HT-29 (cell line): ENCODE data around the gene MED25. TPM values are rescaled to one million over a fixed set of nuclear protein-coding genes. Genes with fewer than 3 reads are reported as not detected.

Experiments used
- DNase-seq: peaks from one replicate; pipeline ENCODE4 v3.0.0-alpha.2; 2015; ENCODE audit warnings: low spot score
- total RNA-seq: library from RNA; depleted of rRNA; stranded (reverse); fragments of >200 nt; shearing (Covaris generic); gene quantifications from 2 replicates; pipeline ENCODE4 v1.2.3, GENCODE V29; 2014; rRNA removed

MED25 gene
- 88.3 and 91.9 TPM in 2 replicates for total RNA-seq

DNA sequence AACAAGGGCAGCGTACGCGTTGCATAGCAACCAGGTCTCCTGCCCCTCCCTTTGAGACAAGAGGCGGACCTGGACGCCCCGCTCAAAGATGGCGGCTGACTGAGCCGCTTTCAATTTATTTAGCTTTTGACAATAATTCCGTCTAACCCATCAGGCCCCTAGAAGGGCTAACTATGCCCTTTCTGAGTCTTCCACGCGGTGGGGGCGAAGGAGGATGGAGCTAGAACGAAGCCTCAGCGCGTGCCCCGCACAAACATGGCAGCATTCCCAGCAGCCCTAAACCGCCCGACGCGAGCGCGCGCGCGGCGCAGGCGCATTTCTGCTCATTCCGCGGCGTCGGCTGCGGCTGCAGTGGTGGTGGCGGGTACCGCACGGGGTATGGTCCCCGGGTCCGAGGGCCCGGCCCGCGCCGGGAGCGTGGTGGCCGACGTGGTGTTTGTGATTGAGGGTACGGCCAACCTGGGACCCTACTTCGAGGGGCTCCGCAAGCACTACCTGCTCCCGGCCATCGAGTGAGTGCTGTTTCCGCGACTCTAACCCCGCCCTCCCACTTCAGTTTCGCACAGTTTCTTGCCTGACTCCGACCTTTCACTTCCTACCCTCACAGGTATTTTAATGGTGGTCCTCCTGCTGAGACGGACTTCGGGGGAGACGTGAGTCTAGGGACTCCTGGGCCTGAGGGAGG lies at the start of gene MED25:
TSS of gene MED25 (plus strand) at position 326 of the 685 bp plus-strand sequence. CDS start at position 379, 53 bp downstream.
- peak; percentile 98 for DNase-seq

DNA sequence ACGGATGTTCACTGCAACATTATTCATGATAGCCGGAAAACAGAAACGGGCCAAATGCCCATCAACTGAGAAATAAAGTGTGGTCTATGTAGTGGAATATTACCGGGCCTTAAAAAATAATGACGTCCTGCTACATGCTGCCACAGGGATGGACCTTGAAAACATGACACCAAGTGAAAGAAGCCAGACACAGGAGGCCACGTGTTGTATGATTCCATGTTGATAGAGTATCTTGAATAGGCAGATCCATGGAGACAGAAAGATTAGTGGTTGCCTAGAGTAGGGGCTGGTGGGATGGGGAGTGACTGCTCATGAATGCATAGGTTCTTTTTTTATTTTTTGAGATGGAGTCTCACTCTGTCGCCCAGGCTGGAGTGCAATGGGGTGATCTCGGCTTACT lies 47.6 kb upstream of the MED25 start:
- DNase-seq, result no peak

DNA sequence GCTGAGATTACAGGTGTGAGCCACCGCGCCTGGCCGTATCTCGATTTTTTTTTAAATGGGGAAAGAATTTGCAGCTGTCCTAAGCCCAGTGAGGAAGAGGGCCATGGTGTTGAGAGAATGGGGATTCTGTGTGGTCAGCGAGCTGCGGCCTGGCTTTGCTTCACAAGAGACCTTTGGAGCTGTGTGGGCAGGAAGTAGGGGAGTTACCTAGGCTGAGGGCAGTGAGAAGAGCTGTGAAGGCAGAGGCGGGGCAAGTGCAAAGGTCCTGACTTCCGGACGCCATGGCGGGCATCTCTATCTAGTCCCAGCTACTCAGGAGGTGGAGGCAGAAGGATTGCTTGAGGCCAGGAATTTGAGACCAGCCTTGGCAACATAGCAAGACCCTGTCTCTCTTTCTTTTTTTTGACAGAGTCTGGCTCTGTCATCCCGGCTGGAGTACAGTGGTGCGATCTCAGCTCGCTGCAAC lies 46.4 kb upstream of the MED25 start:
- DNase-seq, result no peak

DNA sequence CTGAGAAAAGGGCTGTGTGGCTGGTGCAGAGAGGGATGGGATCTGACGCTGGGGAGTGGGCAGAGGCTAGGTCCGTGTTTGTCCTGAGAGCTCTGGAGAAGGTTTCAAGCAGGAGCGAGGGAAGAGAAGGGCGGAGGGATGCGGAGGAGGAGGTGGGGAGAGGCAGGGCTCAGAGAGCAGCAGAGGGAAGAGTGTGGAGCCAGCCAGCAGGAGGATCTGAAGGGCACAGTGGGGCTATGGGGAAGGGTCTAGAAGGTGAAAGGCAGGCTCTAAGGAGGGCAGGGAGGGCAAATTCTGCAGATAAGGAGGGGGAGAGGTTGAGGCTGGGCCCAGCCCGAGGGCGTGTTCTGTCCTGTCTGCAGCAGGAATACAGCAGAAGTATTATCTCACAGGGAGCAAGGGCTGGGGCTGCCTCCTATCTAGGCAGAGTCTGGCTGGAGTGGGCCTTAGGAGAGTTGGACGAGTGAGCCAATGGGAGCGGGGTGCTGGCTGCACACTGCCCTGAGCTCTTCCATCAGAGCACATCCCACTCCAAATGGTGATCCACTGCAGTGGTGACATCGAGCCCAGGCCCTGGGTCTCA lies 45.1 kb upstream of the MED25 start:
- no peak for DNase-seq

DNA sequence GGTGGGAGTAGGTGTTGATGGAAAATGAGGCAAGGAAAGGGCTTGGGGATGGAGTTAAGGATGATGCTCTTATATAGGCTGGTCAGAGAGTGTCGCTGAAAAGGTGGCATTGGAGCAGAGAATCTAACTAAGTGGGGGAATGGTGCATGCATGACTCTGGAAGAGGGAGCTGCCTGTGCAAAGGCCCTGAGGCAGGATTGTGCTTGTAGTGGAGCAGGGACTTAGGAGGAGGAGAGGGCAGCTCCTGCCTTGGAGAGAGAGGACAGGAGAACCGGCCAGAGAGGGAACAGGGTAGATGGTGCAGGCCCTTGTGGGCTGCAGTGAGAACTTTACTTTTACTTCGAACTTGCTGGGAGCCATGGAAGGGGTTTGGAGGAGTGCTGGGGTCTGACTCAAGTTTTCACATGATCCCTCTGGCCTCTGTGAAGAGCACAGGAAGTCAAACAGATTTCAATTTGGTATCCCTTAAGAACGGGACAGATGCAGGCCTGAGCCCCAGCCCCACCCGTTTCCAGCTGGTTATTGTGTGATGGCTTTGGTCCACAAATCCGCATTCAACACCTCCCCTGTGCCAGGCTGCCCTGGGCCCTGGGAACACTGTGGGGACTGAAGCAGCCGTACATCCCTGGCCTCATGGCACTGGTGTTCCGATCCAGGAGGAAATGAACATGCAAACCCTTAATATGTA lies 44.3 kb upstream of the MED25 start:
- no peak for DNase-seq

DNA sequence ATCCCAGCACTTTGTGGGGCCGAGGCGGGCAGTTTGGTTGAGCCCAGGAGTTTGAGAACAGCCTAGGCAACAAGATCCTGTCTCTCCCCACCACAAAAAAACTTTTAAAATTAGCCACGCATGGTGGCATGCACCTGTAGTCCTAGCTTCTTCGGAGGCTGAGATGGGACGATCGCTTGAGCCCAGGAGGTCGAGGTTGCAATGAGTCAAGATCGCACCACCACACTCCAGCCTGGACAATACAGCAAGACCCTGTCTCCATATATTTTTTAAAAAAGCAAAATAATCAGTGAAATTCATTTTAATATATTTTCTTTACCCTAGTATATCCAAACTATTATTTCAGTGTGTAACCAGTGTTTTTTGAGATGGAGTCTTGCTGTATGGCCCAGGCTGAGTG lies 43.1 kb upstream of the MED25 start:
- DNase-seq, result no peak

DNA sequence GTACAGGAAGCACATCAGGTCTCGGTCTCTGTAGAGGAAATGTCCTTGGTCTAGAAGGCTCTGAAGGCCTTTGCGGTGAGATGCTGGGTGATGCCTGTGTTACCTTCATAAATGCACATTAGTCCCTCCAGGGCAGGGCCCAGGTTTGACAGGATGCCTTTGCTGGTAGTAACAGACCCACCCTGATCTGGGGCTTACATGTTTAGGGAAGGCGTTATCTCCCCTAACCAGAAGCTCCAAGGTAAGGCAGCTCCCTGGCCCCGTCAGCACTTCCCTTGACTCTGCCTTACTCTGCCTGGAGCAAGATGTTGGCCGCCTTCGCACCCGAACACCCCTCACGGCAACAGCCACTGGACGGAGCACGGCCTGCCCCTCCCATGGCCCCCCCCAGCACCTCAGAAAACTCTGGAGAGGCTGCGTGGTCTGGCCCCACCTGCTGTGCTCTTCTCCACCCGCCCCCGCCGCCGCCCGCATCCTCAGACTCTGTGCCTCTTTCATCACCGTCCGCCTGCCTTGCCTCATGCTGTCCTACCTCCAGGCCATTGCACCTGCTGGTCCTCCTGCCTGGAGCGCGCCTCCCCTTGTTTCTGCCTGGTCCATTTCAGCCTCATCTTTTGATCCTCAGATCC lies 42.2 kb upstream of the MED25 start:
- DNase-seq, result no peak

DNA sequence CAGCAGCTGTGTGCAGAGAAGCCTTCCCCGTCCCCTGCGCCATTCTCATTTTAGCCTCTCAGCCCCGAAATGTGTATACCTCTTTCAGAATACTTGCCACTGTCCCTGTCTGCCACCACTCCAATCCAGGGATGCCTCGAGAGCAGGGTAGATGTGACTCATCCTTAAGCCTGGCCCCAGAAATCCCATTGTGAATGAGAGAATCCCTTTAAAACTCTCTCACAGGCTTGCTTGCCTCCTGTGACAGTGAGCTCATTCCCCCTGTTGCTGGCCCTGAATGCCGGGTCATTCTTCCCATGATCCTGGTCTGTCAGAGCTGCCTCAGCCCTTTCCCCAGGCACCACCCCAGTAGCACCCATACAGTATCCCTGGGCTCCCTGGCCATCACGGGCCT lies 41.7 kb upstream of the MED25 start:
- DNase-seq, result no peak

DNA sequence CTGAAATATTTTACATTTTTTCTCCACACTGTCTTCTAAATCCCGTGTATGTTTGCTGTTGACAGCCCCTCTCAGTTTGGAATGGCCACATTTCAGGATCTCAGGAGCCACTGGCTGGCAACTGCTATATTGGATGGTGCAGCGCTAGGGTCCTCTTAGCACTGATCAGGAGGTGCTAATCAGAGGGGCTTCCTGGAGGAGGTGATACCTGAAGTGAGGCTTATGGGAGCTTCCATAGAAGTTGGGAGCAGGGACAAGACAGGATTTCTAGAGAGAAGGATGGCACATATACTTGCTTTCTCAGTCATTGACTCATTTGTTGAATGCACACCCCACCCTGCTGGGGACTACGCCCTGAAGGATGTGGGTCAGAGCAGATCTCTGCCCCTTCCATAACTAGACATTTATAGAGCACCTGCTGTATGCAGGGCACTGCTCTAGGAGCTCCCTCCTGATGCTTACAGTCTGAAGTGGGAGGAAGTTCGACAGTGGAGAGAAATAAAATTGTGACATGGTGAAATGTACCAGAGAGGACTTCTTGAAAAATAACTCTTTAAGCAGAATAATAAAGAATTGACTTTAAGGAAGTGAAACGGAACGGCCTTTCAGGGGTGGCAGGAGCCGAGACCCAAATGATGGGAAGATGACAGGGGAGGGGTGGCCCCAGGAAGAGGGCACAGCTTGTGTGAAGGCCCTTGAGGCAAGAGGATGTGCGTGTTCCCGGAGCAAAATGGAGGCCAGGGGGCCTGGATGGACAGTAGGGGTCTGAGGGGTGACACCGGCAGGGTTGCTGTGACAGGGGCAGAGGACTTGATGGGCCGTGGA lies 38.1 kb upstream of the MED25 start:
- DNase-seq, result no peak

DNA sequence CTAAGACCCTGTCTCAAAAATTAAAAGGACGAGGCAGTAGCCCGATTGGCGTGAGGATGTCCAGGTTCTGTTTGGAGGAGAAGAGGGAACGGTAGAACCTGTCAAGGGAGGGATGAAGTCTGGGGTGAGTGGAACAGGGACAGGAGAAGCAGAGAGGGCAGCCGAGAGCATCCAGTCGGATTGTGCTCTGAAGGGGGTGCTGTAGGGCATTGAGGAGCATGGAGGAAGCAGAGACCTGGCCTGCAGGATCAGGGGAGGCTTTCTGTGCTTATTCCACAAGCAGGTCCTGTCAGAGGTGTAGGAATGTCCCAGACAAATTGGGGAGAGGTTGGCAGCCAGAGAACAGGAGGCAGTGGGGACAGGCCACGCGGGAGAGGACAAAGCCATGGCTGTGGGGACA lies 37.2 kb upstream of the MED25 start:
- DNase-seq, result no peak

DNA sequence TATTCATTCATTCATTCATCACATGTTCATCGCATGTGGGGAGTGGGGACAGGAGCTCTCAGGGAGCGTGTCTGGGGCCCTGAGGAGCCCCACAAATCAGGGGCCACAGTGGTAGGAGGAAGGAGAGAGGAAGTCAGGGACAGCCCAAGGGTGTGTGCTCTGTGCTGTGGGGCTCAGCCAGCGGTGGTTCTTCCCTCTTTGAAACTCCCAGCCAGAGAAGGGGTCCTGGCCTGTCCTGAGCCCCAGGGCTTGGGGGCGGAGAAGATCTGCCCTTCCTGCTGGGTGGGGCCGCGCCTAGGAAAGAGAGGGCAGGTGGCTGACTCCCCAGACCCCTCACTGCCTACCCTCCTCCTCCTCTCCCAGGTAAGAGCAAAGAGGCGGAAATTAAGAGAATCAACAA lies 36.7 kb upstream of the MED25 start:
- no peak for DNase-seq

DNA sequence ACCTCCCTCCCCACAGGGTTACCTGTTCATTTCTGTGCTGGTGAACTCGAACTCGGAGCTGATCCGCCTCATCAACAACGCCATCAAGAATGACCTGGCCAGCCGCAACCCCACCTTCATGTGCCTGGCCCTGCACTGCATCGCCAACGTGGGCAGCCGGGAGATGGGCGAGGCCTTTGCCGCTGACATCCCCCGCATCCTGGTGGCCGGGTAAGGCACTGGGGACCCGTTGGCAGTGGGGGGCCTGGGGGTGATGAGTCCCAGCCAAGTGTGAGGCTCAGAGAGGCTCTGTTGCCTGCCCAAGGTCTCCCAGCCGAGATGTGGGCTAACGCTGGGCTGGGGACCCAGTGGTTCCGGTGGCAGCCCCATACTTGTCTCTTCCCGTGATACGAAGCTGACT lies 35.6 kb upstream of the MED25 start:
- no peak for DNase-seq

DNA sequence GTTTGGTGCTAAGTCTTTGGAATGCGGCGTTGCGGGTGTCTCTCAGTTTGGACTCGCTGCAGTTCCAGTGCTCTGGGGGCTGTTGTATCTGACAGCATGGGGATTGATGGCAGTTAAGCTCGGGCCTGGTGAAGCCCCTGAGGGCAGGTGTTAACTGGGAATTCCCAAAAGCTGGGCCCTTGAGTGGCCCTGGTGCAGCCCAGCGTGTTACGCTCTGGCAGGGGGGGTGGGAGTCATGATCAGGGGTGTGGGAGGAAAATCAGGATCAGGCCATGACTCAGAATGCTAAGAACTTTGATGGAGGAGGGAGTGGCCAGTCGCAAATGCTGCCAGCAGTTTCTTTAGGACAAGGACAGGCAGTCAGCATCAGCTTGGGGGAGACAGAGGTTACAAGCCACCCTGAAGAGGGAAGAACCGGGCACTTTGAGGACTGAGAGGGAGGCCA lies 31.7 kb upstream of the MED25 start:
- DNase-seq, result no peak

DNA sequence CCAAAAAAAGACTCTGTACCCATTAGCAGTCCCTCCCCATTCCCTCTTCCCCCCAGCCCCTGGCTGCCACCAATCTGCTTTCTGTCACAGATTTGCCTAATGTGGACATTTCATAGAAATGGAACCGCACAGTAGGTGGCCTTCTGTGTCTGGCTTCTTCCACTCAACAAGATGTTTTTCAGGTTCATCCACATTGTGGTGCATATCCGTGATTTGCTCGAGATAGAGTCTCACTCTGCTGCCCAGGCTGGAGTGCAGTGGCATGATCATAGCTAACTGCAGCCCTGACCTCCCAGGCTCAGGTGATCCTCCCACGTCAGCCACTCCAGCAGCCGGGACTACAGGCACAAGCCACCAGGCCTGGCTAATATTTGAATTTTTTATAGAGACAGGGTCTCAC lies 30.3 kb upstream of the MED25 start:
- DNase-seq, result no peak

DNA sequence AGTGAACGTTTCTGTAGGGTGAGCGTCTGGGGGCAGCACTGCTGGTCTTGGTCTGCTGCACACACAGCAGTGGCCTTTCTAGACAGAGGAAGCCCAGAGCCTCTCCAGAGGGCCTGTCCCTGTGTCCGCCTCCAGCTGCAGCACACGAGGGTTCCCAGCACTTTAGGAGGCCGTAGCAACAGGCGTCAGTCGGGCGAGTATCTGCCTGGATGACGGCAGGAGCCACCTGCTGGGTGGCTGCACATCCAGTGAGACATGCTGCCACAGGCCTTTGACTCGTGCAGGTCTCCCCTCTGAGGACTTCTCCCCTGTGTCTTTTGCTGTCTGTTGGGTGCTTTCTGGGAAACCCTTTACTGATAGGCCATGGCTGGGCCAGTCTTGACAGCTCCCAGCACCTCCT lies 29.2 kb upstream of the MED25 start:
- no peak for DNase-seq

DNA sequence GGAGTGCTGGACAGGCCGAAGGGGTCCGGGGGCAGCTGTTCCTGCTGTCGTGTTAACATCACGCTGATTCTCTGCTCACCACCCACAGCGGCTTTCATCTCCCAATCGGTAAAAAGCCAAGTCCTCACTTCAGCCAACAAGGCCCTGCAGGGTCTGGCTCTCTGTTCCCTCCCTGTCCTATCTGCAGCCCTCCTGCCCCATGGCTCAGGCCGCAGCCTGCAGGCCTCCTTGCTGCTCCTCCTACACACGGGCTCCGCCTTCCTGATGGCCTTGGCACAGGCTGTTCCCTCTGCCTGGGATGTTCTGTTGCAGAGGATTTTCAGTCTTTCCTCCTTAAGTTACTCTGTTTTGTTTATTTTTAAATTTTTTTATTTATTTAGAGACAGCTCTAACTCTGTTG lies 27.2 kb upstream of the MED25 start:
- DNase-seq, result no peak

DNA sequence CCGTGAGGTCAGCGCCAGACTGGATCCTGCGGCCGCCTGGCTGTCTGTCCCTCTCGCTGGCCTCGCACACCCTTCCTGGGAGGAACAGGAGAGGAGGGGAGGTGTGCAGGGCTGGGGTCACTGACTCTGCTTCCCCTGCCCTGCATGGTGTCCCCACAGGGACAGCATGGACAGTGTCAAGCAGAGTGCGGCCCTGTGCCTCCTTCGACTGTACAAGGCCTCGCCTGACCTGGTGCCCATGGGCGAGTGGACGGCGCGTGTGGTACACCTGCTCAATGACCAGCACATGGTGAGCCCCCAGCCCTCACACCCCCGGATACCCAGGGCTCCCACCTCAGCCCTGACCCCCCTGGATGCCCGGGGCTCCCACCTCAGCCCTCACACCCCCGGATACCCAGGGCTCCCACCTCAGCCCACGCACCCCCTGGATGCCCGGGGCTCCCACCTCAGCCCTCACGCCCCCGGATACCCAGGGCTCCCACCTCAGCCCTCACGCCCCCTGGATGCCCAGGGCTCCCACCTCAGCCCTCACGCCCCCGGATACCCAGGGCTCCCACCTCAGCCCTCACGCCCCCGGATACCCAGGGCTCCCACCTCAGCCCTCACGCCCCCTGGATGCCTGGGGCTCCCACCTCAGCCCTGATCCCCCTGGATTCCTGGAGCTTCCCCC lies 26.2 kb upstream of the MED25 start:
- no peak for DNase-seq

DNA sequence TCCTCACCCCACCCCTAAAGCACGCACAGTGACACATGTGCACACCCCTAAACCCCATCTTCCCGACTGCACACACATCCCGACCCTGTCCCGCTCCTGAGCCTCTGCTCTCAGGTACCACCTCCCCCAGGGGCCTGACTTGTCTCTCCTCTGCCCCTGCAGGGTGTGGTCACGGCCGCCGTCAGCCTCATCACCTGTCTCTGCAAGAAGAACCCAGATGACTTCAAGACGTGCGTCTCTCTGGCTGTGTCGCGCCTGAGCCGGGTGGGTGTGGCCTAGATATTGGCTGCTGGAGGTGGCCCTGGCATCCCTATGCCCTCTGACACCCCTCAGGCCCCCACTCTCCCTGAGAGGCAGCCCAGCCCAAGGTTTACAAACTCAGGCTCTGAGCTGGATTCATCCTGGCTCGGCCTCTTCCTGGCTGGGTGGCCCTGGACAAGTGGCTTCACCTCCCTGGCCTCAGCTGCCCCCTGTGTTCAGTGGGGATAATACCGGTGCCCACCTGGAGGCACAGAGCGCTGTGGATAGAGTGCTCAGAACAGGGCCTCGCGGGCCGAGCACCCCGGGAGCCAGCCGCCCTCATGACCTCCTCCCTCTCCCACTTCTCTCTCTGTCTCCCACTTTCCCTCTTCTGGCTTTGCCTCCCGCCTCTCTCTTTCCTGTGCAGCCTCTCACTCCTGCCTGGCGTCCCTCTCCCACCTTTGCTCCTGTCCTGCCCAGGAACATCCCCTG lies 25.1 kb upstream of the MED25 start:
- DNase-seq, result no peak

DNA sequence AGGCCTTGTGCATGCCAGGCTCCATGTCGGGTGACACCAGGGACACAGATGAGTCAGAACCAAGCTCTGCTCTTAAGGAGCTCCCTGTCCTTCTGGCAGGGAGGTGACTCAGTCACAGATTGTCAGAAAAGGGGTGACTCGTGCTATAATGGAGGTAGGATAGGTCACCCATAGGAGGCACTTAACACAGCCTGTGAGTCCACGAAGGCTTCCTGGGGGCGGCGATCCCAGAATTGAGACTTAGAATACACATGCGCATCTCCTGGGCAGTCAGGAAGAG lies 24.6 kb upstream of the MED25 start:
- DNase-seq, result no peak

DNA sequence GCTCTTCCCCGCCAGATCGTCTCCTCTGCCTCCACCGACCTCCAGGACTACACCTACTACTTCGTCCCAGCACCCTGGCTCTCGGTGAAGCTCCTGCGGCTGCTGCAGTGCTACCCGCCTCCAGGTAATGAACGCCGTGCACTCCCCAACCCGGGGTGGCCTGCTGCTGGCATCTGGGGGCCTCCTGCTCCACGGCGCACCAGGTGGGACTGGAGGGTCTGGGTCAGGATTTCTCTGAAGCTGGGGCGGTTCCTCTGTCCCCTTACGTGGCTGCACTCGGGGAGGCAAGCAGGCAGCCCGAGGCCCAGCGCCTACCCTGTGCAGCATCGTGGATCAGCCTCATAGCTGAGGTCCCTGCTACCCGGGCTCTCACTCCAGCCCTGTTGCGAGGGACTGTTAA lies 22.5 kb upstream of the MED25 start:
- DNase-seq, result no peak

DNA sequence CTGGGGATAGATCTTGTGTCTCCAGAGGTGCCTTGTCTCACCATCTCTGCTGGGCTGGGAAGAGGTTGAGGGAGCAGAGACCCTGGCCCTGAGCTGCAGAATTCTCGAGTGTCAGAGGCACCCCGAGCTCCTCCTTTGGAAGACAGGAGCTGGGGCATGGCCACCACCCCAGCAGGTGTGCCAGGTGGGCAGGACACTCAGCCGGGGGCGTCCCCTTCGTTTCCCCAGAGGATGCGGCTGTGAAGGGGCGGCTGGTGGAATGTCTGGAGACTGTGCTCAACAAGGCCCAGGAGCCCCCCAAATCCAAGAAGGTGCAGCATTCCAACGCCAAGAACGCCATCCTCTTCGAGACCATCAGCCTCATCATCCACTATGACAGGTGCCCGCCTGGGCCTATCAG lies 19.5 kb upstream of the MED25 start:
- no peak for DNase-seq
